GM13976 (cell line): ENCODE measurements around the gene MGAT4C.

Experiments
- DNase-seq: peaks from one replicate; pipeline ENCODE4 v3.0.0; 2012; ENCODE audit warnings: low spot score
- in situ Hi-C: fragments of 300-500 bp; cut with MboI; formaldehyde crosslinking; loops from one replicate; pipeline ENCODE4 v1.12.0; 2022; ENCODE audit warnings: low sequenced_read_pairs, mixed read lengths, inconsistent platforms; ENCODE audit not compliant: unreplicated experiment
- TF ChIP-seq, protein P1 (sequence below): IDR thresholded peaks from 2 replicates; pipeline ENCODE4 v1.5.1; 2012; ENCODE audit warnings: borderline replicate concordance, mild to moderate bottlenecking; ENCODE audit not compliant: insufficient read depth; ENCODE audit errors: extremely low read depth, missing control alignments, control extremely low read depth

MGAT4C gene

DNA sequence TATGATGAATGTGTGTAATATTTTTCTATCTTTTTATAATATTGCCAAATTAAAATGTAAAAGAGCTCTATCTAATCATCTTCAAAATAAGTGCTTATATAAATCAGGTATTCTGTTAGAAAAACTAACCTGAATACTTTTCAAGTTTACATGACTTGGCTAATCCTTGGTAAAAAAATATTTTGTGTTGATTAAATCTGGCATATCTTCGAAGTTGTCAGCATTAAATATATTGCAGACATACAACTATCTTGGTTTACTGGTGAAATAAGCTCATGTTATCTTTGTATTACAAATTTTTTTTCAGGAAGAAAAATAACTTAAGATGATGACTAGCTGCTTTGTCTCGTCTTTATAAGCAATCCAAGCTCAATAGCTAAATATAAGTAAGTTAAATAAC is 39.6 kb downstream of the MGAT4C start:
- TF ChIP-seq, protein P1, sequence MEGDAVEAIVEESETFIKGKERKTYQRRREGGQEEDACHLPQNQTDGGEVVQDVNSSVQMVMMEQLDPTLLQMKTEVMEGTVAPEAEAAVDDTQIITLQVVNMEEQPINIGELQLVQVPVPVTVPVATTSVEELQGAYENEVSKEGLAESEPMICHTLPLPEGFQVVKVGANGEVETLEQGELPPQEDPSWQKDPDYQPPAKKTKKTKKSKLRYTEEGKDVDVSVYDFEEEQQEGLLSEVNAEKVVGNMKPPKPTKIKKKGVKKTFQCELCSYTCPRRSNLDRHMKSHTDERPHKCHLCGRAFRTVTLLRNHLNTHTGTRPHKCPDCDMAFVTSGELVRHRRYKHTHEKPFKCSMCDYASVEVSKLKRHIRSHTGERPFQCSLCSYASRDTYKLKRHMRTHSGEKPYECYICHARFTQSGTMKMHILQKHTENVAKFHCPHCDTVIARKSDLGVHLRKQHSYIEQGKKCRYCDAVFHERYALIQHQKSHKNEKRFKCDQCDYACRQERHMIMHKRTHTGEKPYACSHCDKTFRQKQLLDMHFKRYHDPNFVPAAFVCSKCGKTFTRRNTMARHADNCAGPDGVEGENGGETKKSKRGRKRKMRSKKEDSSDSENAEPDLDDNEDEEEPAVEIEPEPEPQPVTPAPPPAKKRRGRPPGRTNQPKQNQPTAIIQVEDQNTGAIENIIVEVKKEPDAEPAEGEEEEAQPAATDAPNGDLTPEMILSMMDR, result no peak
- in situ Hi-C loops, result no loop called here
- DNase-seq, result no peak

DNA sequence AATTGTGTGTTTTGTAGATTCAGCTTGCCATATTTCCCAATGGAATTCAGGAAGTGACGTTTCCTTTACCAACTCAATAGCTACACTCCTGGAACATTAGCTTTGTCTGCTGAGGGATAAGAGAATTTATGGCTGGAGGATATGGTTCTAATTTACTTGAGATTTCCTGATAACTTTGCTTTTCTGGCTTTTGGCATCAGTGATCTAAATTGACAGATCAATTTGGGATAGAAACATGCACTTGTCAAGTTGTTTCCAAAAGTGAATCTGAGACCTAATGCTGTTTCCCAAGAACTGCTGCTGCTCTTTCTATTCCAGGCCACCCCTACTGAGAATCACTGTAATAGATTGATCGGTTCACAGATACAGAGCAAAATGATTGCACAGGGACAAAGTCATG is 43.2 kb downstream of the MGAT4C start:
- in situ Hi-C loops, result no loop called here
- TF ChIP-seq, protein P1, result no peak
- DNase-seq, result no peak

DNA sequence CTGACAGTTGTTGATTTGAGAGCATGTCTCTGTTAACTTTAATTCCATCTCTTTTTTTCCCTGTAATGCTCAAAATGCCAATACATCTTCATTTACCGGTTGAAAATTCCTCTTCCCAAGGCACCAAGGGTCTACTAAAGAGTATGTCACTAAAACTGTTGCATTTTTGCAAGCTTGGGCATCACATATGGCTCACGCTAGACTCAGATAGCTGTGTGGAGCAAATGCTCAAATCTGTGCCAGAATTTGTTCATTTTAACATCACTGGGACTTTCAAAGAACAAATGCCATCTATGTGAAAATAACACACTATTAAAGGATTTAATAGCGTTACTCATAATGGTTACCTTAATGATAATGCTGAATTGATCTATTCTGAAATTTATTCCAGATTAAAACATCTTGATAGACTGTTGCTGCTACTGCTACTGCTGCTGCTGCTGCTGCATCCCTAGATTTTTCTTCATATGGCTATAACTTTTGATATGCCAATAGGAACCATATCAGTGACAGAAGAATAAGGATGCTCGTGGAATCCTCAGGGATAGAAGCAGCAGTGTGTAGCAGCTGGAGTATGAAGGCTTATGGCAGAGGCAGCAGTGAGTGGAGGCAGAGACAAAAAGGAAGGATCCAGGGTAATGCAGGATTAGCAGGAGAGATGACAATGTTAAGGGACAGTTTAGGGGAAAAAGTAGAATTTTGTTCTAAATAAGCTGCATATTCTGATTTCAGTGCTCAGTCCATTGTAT is 57.3 kb downstream of the MGAT4C start:
- no peak for DNase-seq
- in situ Hi-C loops, result no loop called here
- TF ChIP-seq, protein P1, result no peak

DNA sequence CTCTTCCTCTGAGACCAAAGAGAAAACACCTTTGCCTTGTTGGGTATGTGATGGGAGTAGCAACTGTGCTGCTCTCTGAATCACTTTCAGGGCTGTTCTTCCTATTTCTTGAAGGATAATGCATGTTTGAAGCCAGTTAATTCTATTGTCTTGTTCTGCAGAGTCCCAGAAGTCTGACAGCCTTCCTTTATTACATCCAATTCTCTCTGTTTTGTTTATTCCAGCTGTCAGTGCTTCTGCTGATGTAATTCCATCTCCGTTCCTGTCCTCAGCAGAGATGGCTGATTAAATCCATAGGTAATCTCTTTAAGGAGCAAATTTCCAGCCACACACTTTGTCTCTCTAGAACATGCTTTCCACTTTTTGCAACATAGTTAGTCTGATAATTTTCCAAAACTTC is 59.7 kb downstream of the MGAT4C start:
- in situ Hi-C loops, result no loop called here
- no peak for DNase-seq

DNA sequence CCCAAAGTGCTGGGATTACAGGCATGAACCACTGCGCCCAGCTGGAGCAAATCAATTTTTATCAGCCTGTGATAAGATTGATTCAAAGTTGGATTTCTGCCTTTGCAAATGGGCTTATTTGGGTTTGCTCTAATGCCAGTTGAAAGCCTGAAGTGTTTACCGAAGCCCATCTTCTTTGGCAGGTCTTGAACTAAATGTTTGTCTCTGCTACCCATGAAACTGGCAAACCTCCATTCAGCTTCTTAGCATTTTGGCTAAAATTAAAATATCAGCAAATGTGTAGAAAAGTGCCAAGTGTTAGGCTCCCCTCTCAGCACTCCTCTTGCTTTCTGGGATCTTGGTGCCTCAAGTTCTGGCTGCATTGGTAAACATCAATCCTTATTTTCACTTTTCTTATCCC is 61.5 kb downstream of the MGAT4C start:
- no peak for DNase-seq
- TF ChIP-seq, protein P1, result no peak
- in situ Hi-C loops, result no loop called here

More for the DNA sequence above, 59.7 kb downstream of the MGAT4C start:
- TF ChIP-seq, protein P1, result no peak

DNA sequence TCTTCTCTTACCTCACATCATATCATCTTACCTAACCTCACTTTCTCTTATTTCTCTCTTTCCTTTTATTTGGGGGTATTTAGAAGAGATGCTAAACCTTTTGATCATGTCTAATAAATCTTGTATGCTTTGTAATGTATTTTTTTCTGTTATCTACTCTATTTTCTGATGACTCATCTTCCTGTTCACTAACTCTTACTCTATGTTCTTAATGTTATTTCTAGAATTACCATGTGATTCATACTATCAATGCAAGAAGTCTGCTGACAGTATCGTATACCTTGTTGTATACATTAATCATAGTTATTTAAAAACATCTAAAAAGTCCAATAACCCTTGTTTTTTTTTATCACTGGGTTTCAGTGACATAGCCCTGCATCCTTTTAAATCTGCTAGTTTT is 62.3 kb downstream of the MGAT4C start:
- TF ChIP-seq, protein P1, result no peak

DNA sequence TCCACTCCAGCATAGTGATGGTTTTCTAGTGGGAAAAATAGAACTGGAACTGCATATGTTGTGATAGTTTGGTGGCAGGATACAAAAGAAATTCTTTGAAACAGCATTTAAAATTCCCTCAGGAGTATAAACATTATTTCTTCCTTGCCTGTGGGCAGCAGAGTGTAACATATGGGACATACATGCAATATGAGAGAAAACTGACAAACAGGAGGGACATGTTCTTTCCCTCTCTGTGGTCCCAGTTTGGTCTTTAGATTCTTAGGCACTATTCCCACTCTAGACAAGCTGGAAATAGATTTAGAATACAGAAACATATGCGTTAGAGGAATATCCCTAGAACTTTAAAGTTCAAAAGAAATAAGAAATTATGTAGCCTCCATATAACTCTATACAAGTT is 68.0 kb downstream of the MGAT4C start:
- DNase-seq, result no peak
- TF ChIP-seq, protein P1, result no peak
- in situ Hi-C loops, result no loop called here

More for the DNA sequence above, 62.3 kb downstream of the MGAT4C start:
- no peak for DNase-seq
- in situ Hi-C loops, result no loop called here
